HG02642 (cell line): ENCODE results near the gene PGRMC2.
"Not testable (repeated sequence)": the region's sequence is repeated elsewhere in the genome, so short reads cannot be mapped to it uniquely, and the experiment has no call there.

ENCODE experiments used
- ATAC-seq: cut with Tn5 transposase; IDR thresholded peaks from one replicate; pipeline ENCODE4 v1.9.1; 2021; ENCODE audit warnings: mild to moderate bottlenecking; ENCODE audit not compliant: unreplicated experiment, poor library complexity

PGRMC2 gene

DNA sequence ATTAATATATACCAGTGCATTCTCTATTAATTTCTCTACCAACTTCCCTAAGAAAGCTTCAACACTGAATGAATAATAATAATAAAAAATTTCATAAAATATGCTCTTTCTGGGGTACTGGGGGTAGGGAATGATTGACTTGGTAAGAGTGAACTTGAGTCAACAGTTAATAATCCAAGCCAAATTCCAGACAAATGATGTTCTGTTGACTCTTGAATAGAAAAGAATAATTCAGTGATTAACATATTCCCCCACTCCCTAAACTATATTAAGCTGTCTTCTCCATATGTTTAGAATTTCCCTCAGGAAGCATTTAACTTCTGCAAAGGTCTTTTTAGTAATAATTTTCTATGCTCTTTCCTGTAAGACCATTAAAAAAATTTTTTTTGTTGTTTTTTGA lies 12.3 kb downstream of the PGRMC2 start:
- no peak for ATAC-seq

DNA sequence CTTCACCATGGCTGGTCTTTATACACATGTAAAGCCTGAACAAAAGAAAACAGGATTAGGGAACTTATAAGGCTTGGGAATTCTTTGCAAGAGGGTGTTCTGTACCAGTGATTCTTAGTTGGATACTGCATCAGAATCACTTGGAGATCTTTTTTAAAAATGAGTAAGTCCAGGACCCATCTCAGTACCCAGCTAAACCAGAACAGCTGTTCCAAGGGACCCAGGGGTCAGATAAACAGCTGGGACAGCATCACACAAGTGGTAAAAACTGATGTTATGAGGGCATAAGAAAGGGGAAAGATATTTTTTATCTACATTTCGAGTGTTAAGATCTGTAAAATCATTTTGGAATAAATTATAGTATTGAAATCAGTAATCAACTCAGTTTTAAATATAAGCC lies 16.1 kb downstream of the PGRMC2 start:
- no peak for ATAC-seq

DNA sequence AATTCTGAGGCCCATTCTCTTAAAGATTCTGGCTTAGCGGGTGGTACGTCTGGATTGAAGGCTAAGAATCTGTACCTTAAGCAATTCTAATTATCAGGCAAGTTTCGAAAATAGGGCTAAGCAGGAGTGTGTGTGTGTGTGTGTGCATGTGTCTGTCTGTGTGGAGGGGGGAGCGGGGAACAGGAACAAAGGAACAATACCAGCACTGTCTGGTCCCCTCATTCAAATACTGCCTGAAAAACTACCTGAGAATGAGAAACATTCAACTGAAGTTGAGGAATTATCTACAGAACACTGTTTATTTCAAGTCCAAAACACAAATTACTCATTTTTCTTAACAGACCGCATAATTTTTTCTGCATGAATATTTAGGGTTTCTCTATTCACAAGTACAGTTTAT lies 18.6 kb downstream of the PGRMC2 start:
- no peak for ATAC-seq

DNA sequence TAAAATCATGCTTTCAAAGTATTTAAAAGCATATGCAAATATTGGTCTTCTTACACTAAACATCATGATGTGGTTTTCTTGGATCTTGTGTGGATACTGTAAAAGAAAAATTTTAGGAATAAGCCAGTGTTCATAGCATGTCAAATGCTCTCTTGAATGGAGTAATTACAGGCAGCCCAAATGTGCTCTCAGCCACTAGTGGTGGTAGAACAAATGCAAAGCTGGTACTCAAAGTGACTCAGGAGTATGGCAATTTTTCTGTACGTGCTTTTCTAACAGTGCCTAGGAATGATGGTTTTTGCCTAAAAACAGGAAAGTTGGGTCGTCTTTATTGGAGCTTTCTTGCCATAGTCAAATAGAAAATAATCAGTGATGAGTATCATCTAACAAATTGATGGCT lies 19.9 kb downstream of the PGRMC2 start:
- ATAC-seq, result no peak

DNA sequence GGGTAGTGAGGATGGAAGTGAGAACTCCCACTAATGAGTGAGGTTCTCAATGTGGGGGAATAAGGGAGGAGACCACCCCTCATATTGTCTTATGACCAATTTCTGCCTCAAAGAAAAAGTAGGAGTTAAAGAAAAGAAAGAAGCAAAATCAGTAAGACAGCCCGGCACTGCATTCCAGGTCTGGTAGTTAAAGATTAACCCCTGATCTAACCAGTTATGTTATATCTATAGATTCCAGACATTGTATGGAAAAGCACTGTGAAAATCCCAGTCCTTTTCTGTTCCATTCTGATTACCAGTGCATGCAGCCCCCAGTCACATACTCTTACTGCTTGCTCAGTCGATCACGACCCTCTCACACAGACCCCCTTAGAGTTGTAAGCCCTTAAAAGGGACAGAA lies 20.4 kb downstream of the PGRMC2 start:
- not testable (repeated sequence) for ATAC-seq

DNA sequence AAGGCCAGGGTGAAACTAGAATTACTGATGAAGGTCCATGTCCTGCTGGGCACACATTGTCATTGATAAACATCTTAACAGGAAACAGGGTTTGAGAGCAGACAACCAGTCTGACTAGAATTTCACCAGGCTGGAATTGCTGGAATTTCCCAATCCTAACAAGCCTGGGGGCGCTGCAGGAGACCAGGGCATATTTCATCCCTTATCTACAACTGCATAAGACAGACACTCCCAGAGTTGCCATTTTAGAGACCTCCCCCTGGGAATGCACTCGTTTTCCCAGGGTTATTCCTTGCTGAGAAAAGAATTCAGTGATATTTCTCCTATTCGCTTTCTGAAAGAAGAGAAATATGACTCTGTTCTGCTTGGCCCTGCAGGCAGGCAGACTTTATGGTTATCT lies 22.1 kb downstream of the PGRMC2 start:
- ATAC-seq, result not testable (repeated sequence)

DNA sequence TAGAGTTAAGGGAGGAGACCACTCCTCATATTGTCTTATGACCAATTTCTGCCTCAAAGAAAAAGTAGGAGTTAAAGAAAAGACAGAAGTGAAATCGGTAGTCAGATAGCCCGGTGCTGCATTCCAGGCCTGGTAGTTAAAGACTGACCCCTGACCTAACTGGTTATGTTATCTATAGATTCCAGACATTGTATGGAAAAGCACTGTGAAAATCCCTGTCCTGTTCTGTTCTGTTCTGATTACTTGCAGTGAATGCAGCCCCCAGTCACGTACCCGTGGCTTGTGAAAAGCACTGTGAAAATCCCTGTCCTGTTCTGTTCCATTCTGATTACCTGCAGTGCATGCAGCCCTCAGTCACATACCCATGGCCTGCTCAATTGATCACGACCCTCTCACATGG lies 27.7 kb downstream of the PGRMC2 start:
- not testable (repeated sequence) for ATAC-seq

DNA sequence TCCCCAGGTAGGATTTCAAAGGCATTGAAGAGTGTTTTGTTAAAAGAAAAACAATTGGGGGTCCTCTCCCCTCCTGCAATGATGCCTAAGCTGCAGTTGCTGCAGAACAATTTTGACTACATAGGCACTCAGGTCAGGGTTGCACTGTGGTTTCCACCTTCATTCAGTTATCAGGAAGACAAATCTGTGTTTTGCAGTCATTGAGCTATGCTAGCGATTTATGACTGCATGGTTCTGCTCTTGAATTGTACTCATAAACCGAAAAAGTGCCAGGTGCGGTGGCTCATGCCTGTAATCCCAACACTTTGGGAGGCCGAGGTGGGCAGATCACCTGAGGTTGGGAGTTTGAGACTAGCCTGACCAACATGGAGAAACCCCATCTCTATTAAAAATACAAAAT lies 29.4 kb downstream of the PGRMC2 start:
- ATAC-seq, result not testable (repeated sequence)

DNA sequence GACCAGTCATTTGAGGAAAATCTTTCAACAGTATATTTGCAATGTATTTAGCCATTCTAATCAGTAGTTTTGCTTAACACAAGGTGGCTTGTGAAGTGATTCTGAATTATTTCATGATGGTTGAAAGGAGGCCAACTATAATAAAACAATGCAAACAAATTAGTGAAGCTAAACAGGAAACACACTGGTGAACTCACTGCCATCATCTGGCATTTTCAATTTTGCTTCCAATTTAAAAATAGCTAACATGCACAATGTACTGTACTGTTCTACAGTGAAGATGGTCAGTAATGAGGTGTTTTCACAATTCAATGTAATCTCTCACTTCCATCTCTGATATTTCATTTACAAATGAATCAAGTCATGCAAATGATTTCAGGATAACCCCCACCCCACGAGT lies 31.1 kb downstream of the PGRMC2 start:
- ATAC-seq, result no peak

DNA sequence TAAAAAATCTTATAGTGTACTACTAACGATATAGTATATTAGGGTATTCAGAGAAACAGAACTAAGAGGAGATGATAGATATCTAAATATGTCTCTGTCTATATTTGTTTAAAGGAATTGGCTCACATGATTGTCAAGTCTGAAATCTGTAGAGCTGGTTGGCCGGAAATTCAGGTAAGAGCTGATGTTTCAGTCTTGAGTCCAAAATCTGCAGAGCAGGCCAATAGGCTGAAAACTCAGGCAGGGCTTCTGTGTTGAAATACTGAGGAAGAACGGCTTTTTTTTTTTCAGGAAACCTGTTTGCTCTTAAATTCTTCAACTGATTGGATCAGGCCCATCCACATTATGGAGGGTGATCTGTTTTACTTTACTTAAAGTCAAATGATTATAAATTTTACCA lies 31.7 kb downstream of the PGRMC2 start:
- ATAC-seq, result no peak

DNA sequence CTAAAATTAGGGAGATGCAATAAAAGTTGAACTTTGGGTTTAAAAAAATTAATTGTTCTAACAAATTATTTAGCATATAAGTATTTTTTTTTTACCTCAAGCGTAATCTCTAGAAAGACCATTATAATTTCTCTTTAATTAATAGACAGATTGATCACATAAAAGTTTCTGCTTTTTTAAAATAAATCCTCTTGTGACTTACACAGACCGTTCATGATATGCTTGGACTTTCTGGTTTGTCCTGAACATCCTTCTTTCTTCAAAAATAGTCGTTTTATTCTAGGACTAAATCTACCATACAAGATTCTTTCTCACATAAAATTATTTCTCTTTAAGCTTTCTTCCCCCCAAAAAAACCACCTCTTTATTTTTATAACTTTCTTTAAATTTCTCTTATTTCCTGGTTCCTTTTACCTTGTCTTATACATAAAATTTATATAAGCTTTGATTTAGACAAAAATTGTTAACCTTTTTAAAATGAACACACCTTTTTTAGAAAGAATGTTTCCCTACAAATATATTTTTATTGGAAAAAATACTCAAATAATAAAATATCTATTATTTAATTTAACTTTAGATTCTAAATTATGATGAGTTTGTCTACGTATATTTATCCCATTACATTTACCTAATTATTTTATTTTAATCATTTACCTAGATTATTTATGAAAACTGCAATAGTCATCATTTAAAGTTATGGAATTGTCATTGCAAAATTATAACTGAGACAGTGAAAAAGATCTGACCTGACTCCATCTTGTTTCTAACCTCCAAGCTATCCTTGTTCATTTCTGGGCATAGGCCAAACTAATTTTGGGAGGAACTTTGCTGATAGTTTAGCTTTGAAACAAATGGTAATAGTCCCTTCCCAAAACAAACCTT lies 37.6 kb downstream of the PGRMC2 start:
- ATAC-seq, result no peak

DNA sequence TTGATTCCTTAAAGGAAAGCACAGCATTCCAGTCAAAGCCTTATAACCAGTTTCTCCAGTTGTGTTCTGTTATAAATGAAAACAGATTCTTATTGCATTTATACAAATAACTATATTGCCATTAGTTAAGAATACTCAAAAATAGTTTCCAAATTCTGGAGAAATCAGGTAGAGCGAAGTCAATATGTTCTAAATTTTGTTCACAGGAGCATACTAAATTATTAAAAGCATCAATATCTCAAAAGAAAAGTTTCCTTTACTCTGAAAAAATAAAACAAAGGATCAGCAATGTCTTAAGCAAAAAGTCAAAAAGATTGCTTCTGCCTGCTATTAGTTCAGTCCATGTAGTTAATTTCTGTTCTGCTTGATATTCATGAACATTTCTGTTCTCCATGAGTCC lies 39.7 kb downstream of the PGRMC2 start:
- no peak for ATAC-seq

DNA sequence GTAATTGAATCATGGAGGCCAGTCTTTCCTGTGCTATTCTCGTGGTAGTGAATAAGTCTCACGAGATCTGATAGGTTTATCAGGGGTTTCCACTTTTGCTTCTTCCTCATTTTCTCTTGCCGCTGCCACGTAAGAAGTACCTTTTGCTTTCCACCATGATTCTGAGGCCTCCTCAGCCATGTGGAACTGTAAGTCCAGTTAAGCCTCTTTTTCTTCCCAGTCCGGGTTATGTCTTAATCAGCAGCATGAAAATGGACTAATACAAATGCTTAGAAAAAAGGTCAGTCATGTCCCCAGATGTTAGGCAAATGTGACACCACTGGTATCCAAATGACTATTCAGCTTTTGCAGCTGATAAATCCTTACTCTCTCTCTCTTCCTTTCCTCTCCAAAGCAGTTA lies 42.2 kb downstream of the PGRMC2 start:
- not testable (repeated sequence) for ATAC-seq

DNA sequence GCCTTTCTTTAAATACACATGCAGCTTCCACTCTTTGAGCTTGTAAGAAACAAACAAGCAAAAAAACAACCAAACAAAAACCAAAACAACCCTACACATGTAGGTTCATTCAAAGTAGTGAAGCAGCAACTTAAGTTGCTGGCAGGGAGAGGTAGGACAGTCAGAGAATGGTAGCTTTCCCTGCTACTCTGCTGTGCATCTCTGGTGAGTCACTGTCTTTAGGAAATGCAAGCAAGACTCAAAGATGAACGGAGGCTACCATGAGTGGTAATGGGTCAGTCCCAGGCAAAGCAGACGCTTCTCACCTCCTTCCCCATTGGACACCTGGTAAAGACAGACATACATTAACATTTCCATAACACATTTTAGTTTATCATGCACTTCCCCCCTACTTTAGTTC lies 43.2 kb downstream of the PGRMC2 start:
- ATAC-seq, result no peak

DNA sequence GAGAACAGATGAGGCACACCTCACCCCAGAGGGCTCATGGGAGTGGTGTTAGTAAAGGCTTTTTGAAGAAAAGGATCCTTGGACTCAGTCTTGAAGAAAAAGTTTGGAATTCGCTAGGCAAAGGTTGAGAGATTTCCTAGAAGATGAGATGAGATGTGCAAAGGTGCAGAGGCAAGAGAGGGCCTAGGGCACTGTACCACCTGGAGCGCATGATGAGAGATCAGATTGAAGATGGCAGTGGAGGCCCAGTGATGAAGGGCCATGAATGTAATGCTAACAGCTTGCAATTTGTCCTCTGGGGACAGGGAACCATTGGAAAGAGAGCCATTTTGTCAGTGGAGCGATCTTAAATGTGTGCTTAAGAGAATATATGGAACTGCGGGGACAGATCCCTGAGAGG lies 45.0 kb downstream of the PGRMC2 start:
- ATAC-seq, result no peak

DNA sequence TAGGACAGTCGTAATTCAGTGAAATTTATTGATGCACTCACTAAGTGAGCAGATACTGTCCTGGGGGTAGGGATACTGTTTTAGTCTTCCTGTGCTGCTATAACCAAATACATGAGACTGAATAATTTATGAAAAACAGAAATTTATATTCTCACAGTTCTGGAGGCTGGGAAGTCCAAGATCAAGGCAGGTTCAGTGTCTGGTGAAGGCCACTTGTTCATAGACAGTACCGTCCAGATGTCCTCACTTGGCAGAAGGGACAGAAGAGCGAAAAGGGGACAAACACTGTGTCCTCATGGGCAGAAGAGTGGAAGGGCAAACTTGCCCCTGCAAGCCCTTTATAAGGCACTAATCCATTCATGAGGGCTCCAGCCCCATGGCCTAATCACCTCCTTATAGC lies 45.6 kb downstream of the PGRMC2 start:
- ATAC-seq, result no peak

DNA sequence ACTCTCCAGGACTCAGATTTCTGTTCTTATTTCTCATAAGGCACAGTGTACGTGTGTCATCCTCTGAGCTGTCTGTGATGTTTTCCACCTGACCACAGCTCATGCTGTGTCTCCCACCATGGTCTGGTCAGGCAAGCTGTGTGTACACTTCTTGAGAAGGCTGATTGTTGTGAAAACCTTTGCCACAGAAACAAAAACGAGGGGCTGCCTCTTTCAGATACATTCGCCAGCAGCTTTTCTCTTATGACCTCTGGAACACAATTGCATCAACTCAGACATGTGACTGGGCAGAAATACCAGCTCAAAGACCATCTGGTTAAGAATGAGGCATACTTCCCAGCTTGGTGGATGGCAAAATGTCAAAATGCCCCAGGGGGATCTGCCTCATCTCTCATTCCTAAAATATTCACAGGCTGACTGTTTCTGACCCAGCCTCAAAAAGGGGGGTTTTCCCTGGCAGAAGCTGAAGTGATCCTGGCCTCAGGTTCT lies 46.1 kb downstream of the PGRMC2 start:
- ATAC-seq, result no peak

DNA sequence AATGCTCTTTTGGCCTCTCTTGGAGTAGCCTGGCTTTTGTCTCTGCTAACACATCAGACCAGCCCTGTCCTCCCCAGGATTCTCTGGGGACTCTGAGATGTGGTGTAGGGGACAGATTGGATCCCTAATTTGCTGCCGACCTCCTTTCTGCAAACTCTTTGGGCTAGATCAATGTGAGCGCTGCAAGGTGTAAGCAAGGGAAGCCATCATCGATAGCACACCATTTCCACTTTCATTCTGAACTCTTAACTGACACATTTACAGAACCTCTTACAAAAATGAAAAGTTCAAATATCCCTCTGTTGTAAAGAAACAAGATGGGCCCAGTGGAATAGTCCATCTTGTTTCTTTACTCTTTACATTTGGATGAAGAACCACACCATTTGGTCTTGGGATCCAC lies 46.6 kb downstream of the PGRMC2 start:
- ATAC-seq, result no peak

DNA sequence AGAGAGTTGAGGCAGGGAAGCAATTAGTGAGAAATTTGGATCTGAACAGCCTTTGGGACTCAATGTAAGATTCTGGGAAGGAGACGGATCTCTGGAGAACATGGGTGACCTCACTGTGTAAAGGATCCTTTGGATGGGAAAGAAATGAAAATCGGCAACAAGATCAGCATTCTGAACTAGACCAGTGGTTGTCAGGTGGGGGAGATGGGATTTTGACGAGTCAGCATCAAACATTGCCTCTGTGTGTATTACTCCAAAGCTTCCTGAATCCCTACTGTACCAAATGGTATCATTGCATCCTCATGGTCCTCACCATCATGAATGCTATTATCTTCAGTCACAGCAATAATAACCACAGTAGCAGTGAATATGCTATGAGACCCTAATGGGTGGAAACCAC lies 52.8 kb downstream of the PGRMC2 start:
- ATAC-seq, result no peak

DNA sequence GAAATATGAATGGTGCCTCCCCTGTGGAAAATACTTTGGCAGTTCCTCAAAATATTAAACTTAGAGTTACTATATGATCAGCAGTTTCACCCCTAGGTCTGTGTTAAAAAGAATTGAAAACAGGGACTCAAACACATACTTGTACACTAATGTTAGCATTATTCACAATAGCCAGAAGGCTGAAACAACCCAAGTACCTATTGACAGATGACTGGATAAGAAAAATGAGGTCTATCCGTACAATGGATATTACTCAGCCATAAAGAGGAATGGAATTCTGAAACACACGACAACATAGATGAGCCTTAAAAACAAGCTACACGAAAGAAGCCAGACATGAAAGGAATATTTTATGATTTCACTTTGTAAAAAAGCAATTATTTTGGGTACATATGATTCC lies 54.9 kb downstream of the PGRMC2 start:
- no peak for ATAC-seq

DNA sequence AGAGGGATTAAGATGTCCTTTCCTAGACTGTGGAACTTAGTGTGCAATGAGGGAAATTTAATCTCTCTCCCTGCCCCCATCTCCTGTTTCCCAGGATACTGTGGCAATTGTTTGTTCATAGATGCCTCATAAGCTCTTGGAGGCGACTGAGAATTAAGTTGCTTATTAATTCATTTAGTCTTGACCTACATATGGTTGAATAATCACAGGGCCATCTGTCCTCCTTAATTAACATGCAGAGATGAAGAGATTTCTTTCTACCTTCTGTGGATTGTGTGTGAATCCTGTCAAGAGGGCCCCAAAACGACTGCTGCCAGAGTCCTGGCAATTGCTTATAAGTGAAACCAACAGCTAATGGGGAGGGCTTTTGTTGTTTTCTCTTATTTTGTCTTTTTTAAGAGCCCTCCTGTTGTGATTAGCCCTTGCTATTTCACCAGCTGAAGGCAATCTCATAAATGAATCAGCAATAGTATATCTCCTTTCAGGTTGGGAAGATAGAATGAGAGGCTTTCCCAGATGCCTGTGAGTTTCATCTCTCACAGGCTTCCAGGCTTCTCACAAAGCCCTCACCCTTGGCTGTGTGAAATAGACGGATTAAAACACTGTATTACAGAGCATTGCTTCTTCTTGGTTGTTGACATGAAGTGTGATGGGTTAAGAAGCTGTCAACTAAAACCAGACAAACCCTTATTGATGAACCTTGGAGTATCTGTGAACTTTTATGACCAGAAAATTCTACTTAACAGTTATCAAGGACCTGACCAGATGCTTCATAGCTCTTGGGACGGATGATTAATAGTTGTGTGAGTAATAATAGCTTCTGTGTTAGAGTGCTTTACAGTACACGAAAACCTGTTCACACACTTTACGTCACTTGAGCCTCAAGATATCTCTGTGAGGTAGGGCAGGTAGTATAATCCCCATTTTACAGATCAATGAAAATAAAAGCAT lies 58.5 kb downstream of the PGRMC2 start:
- no peak for ATAC-seq
